ENCODE measurements around the gene ATP2B1. TPM values are rescaled to one million over a fixed set of nuclear protein-coding genes. Genes with fewer than 3 reads are reported as not detected.
A peak's percentile ranks its signal among the peaks of the same experiment; 100 is the strongest.

Gene ATP2B1
- total and polyA plus RNA-seq, 2 donors (not counting 1 experiment from before 2014, with no cell fraction given): 26.1 to 238 TPM

GRCh38 chr12:89753997-89754396 lies 45.4 kb upstream of the ATP2B1 start:
- Mint-ChIP-seq H3K27ac (no peak overlapping the region), H3K9me3 (ENCODE audit: insufficient read depth) (peaks cover 6% of the 10 kb centered on the region), H3K4me3 (no peak overlapping the region), H3K27me3 (no peaks in the 10 kb centered on the region), H3K4me1 (peaks cover 39% of the 10 kb centered on the region)
- H3K79me2 ChIP-seq (ENCODE audit: control insufficient read depth, insufficient read depth, low read length): no peaks in the 10 kb centered on the region
- no peak for DNase-seq
- H4K20me1 ChIP-seq (ENCODE audit: control insufficient read depth, insufficient read depth, low read length, poor library complexity, severe bottlenecking): no peaks in the 10 kb centered on the region
- no peak overlapping the region for H3K4me2 ChIP-seq (replicated peaks; ENCODE audit: low read depth, low read length, poor library complexity, severe bottlenecking)
- ATAC-seq (ENCODE audit: low read depth): no peak
- no peaks in the 10 kb centered on the region for H3K27me3 ChIP-seq (replicated peaks in 1 of 4; ENCODE audit: control extremely low read depth in 1 of 4, control insufficient read depth in 3 of 4, insufficient read depth in 4 of 4, low read length in 3 of 4)
- H3K4me3 ChIP-seq (ENCODE audit: control extremely low read depth in 1 of 5, extremely low read depth in 1 of 5, insufficient read depth in 1 of 5, low read depth in 2 of 5, low read length in 4 of 5): no peak overlapping the region
- peaks cover 0 to 3% (median 0%) of the 10 kb centered on the region in 3 donors for H3K9me3 ChIP-seq (ENCODE audit: control extremely low read depth in 1 of 3, control insufficient read depth in 2 of 3, insufficient read depth in 1 of 3, low read length in 2 of 3)
- no peak for TF ChIP-seq EZH2 (IDR thresholded peaks at IDR 0.05; ENCODE audit: borderline replicate concordance, insufficient read depth, low read depth, low read length, poor library complexity, severe bottlenecking)
- CTCF ChIA-PET: interaction anchor here (0.6 to 0.9 kb wide), 2 partner anchors 118 to 126 kb away, joined by 3 to 4 read pairs; no protein-coding TSS in a partner anchor
- WGBS (ENCODE audit: insufficient coverage): no CpG with 5 or more reads among the region's 3 CpGs
- H2AFZ ChIP-seq (ENCODE audit: insufficient read depth, low read depth, low read length, poor library complexity, severe bottlenecking): no peak overlapping the region
- H3K36me3 ChIP-seq (replicated peaks in 1 of 2; ENCODE audit: control extremely low read depth in 1 of 2, control insufficient read depth in 1 of 2, extremely low read depth in 1 of 2, insufficient read depth in 2 of 2, low read length in 1 of 2): no peaks in the 10 kb centered on the region
- H3K4me1 ChIP-seq (ENCODE audit: control insufficient read depth in 2 of 2, insufficient read depth in 2 of 2, low read length in 2 of 2): peaks cover 30 to 34% of the 10 kb centered on the region in 2 donors
- POLR2A ChIA-PET: no interaction called here
- intact Hi-C loops (cut with micrococcal nuclease): no loop called here
- no peak overlapping the region for H3K27ac ChIP-seq (ENCODE audit: low read length in 2 of 2)
- H3K9ac ChIP-seq (ENCODE audit: low read length): no peak overlapping the region

DNA sequence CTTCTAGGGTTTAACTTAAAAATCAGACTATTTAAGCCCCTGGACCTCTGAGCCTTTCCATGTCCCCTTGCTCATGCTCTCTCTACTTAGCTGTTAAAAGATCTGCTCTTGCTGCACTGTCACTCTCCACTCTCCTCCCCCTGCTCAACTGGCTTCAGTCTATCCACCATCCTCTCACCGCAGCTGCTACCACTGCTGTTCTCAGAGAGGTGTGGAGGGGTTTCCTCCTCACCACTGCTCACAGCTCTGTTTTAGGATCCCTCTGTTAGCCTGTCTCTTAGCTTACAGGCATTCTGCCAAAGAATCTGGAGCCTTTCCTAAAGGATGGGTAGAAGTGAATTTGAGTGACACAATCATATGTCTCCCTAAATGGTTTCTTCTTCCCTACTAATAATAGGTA lies 43.7 kb upstream of the ATP2B1 start:
- H3K4me3 Mint-ChIP-seq: no peak overlapping the region
- POLR2A ChIA-PET: interaction anchor here (0.7 to 0.8 kb wide), 2 partner anchors 43 to 117 kb away, joined by 3 to 4 read pairs; no protein-coding TSS in a partner anchor

More for the DNA sequence above, 43.7 kb upstream of the ATP2B1 start:
- H3K4me2 ChIP-seq (replicated peaks; ENCODE audit: low read depth, low read length, poor library complexity, severe bottlenecking): peak overlapping the region; percentile 46
- CTCF ChIA-PET: interaction anchor here (0.7 kb wide), 1 partner anchor 9 kb away, joined by 4 read pairs; no protein-coding TSS in a partner anchor
- peak overlapping the region; percentile 20 for H3K9ac ChIP-seq (ENCODE audit: low read length)
- WGBS (ENCODE audit: insufficient coverage): no CpG with 5 or more reads among the region's 1 CpG
- peak; percentile 49 for DNase-seq
- TF ChIP-seq, protein P1, sequence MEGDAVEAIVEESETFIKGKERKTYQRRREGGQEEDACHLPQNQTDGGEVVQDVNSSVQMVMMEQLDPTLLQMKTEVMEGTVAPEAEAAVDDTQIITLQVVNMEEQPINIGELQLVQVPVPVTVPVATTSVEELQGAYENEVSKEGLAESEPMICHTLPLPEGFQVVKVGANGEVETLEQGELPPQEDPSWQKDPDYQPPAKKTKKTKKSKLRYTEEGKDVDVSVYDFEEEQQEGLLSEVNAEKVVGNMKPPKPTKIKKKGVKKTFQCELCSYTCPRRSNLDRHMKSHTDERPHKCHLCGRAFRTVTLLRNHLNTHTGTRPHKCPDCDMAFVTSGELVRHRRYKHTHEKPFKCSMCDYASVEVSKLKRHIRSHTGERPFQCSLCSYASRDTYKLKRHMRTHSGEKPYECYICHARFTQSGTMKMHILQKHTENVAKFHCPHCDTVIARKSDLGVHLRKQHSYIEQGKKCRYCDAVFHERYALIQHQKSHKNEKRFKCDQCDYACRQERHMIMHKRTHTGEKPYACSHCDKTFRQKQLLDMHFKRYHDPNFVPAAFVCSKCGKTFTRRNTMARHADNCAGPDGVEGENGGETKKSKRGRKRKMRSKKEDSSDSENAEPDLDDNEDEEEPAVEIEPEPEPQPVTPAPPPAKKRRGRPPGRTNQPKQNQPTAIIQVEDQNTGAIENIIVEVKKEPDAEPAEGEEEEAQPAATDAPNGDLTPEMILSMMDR (IDR thresholded peaks at IDR 0.05): no peak
- TF ChIP-seq EZH2 (IDR thresholded peaks at IDR 0.05; ENCODE audit: borderline replicate concordance, insufficient read depth, low read depth, low read length, poor library complexity, severe bottlenecking): no peak
- H2AFZ ChIP-seq (ENCODE audit: insufficient read depth, low read depth, low read length, poor library complexity, severe bottlenecking): peak overlapping the region; percentile 49
- no peaks in the 10 kb centered on the region for H3K36me3 ChIP-seq (replicated peaks in 1 of 2; ENCODE audit: control extremely low read depth in 1 of 2, control insufficient read depth in 1 of 2, extremely low read depth in 1 of 2, insufficient read depth in 2 of 2, low read length in 1 of 2)
- Mint-ChIP-seq H3K4me1 (peaks cover 33% of the 10 kb centered on the region), H3K9me3 (ENCODE audit: insufficient read depth) (peaks cover 6% of the 10 kb centered on the region), H3K27ac (peak overlapping the region; percentile 28), H3K27me3 (no peaks in the 10 kb centered on the region)
- H3K4me1 ChIP-seq (ENCODE audit: control insufficient read depth in 2 of 2, insufficient read depth in 2 of 2, low read length in 2 of 2): peaks cover 30 to 34% of the 10 kb centered on the region in 2 donors
- no peak overlapping the region for H3K27ac ChIP-seq (ENCODE audit: low read length in 2 of 2)
- H3K79me2 ChIP-seq (ENCODE audit: control insufficient read depth, insufficient read depth, low read length): no peaks in the 10 kb centered on the region
- ATAC-seq (ENCODE audit: low read depth): peak; percentile 71
- H4K20me1 ChIP-seq (ENCODE audit: control insufficient read depth, insufficient read depth, low read length, poor library complexity, severe bottlenecking): no peaks in the 10 kb centered on the region
- no peaks in the 10 kb centered on the region for H3K27me3 ChIP-seq (replicated peaks in 1 of 4; ENCODE audit: control extremely low read depth in 1 of 4, control insufficient read depth in 3 of 4, insufficient read depth in 4 of 4, low read length in 3 of 4)
- H3K4me3 ChIP-seq (ENCODE audit: control extremely low read depth in 1 of 5, extremely low read depth in 1 of 5, insufficient read depth in 1 of 5, low read depth in 2 of 5, low read length in 4 of 5): no peak overlapping the region
- H3K9me3 ChIP-seq (ENCODE audit: control extremely low read depth in 1 of 3, control insufficient read depth in 2 of 3, insufficient read depth in 1 of 3, low read length in 2 of 3): peaks cover 0 to 3% (median 0%) of the 10 kb centered on the region in 3 donors
- intact Hi-C loops (cut with micrococcal nuclease): no loop called here
